GM12801 (cell line): Measurements from ENCODE around the gene AKAP14.

Source experiments
- TF ChIP-seq, protein P1 (sequence below): IDR thresholded peaks from one replicate; pipeline ENCODE4 v1.5.1; 2011; ENCODE audit warnings: control low read depth; ENCODE audit not compliant: insufficient read length; ENCODE audit errors: extremely low read depth

Gene AKAP14

DNA sequence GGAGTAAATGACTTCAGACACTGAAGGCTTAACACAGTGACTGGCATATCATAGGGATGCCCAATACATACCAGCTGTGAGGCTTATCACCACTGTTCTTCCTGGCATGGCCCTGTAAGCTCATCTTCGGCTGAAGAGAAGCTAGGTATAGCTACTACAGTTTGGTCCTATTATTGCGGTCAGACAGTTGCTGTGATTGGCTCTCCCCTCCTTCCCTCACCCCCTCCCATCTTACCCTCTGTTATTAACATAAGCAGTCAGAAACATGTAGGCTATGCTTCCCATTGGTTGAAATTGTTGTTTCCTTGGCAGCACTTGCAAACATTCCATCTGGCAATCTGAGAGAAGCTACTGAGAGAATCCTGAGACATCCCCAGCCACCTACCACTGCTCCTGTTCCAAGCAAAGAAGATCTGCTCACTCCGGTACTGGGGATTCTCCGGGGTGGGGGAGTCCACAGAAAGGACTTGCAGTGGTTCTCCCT lies at the start of gene AKAP14:
AKAP14 (plus strand) TSS at position 51 of the 484 bp plus-strand sequence. CDS start 7,331 bp downstream, outside the sequence.
- TF ChIP-seq, protein P1, sequence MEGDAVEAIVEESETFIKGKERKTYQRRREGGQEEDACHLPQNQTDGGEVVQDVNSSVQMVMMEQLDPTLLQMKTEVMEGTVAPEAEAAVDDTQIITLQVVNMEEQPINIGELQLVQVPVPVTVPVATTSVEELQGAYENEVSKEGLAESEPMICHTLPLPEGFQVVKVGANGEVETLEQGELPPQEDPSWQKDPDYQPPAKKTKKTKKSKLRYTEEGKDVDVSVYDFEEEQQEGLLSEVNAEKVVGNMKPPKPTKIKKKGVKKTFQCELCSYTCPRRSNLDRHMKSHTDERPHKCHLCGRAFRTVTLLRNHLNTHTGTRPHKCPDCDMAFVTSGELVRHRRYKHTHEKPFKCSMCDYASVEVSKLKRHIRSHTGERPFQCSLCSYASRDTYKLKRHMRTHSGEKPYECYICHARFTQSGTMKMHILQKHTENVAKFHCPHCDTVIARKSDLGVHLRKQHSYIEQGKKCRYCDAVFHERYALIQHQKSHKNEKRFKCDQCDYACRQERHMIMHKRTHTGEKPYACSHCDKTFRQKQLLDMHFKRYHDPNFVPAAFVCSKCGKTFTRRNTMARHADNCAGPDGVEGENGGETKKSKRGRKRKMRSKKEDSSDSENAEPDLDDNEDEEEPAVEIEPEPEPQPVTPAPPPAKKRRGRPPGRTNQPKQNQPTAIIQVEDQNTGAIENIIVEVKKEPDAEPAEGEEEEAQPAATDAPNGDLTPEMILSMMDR, result no peak

DNA sequence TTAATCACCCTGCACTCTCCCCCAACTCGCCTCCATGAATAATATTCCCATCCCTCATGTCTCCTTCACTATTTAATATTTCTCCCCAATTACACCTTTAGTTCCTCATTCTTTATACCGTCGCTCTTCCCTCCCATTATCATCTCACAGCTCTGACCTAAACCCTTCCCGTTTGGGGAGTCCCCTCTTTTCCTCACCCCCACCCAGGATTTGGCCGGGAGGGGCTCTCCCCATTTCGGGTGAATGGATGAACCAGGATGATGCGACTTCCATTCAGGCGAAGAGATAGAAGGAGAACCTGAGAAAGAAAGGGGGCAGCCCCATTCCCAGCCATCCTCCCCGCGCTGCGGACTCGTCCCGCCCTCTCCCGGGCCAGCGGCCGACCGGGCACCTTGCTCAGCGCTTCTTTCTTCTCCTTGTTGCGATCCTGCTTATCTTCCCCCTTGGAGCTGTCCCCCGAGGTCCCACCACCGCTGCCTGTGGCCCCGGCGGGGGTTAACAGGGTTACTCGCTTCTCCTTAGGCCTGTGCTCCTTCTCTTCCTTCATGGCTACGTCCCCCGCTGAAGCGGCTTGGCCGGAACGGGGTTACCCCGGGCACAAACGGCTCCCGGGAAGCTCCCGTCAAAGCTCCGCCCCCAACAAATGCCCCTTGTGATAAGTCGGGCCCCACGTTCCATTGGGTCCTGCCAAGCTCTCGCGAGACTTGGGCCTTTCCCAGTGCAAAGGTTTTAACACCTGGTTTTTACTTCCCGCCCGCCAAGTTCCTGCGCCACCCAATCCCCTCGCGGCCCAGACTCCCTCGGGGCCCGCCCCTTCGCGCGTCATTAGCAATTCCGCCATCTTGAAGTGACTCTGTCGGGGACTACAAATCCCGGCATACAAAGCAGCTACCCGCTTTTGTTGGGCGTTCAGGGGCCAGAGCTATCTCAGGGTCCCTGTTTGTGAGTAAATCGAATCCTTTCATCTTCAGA lies 43.0 kb upstream of the AKAP14 start, which contains the start of gene UPF3B:
UPF3B (minus strand) TSS at position 582 of the 972 bp plus-strand sequence; CDS start at position 547, 35 bp downstream.
- TF ChIP-seq, protein P1, result no peak

DNA sequence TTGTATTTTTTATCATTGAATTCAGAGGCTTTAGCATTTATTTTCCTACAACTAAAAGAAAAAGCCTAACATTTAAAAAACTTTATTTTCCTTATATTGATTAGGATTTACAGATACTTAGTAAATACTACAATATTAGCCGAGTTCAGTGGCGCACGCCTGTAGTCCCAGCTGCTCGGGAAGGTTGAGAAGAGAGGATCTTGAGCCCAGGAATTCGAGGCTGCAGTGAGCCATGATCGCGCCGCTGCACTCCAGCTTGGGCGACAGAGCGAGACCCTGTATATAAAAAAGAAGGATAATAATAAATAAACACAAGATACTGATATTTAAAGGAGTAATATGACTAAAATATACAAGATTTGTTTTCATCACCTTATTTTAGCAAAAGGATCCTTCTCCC lies 42.2 kb upstream of the AKAP14 start:
- TF ChIP-seq, protein P1, result no peak

DNA sequence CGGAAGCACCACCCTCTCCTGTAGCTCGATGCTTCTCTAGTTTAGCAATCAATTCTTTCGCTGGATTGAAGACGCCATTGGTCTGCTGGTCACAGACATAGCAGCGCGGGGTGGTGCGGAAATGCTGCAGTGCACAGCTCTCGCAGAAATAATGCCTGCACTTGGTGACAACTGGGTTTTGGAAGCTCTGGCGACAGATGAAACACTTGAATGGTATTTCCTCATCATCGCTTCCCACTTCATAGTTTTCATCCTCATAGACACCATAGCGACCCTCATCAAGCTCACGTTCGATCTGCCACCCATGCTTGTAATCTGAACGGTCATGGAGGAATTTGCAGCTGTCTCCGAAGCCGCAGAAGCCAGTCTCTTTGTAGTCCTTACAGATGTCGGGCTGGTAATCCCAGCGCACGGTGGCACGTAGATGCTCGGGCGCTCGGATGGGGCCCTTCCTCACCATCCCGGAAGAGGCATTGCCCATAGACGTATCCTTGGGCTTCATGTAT lies 25.0 kb upstream of the AKAP14 start:
- TF ChIP-seq, protein P1, result no peak

DNA sequence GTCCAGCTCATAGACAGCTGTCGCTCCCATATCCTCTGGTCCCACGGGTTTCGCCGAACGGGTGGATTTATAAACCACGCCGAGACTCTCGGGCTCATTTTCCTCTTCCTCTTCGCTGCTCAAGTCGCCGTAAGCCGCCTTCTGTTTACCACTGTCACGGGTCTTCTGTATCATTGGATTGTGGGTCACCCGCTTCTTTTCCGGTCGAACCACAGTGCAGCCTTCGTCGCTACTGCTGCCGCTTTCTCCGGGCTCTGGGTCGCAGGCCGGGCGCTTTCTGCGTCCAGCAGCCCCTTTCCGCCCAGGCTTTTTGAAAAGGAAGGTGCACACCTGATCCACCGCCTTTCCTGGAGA lies 24.5 kb upstream of the AKAP14 start:
- TF ChIP-seq, protein P1, result no peak

DNA sequence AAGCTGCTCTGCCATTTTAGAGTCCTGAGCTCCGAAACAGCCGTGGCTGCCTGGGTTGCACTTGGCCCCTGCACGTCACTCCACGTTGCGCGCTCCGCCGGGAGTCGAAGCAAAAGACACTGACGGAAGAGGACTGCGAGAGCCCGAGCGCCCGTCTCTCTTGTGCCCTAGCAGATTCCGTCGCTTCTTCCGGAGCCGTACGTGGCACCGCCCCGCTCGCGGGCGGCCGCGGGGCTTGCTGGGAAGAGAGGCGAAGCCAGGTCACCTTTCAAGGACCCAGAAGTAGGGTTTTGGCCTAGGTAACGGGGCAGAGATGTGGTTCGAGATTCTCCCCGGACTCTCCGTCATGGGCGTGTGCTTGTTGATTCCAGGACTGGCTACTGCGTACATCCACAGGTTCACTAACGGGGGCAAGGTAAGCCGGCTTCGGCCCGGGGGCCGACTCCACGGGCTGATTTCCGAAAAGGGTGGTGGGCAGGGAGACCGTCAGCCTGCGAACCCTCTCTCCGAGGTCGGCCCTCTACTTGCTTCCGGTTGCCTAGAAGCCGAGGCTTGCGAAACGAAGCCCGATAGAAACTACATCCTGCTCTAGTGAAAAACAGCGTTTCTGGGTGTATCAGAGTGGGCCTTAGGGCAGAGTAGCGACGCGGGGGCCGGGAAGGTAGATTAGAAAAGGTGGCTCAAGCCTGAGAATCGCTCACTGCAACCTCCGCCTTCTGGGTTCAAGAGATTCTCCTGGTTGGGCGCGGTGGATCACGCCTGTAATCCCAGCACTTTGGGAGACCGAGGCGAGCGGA lies 23.9 kb upstream of the AKAP14 start, which contains the start of the genes NDUFA1 and RNF113A:
NDUFA1 (plus strand) TSS at position 234 of the 797 bp plus-strand sequence; CDS start at position 314, 80 bp downstream.
RNF113A (minus strand) TSS at position 135 of the 797 bp plus-strand sequence; CDS start at position 15, 120 bp downstream.
- TF ChIP-seq, protein P1, result no peak
